ENCODE data around the gene MYCBP2. TPM values are rescaled to one million over a fixed set of nuclear protein-coding genes. Genes with fewer than 3 reads are reported as not detected.
A peak's percentile ranks its signal among the peaks of the same experiment; 100 is the strongest.

Gene MYCBP2
- total RNA-seq, 1 experiment from 2014 or later, result 55.6 TPM

GRCh38 chr13:77345150-77345780, 18.4 kb upstream of the MYCBP2 start:
- H4K20me1 ChIP-seq (ENCODE audit: insufficient read depth), result no peaks in the 10 kb centered on the region
- BruUV-seq (replicated peaks), result no TSS peak
- H3K4me1 ChIP-seq (replicated peaks; ENCODE audit: insufficient read depth), result peaks cover 11% of the 10 kb centered on the region
- no peaks in the 10 kb centered on the region for H3K36me3 ChIP-seq (ENCODE audit: low read depth)
- no peaks in the 10 kb centered on the region for H3K9me2 ChIP-seq (ENCODE audit: insufficient read depth)
- H3K27ac ChIP-seq, result no peak overlapping the region
- H3K9me3 ChIP-seq (ENCODE audit: insufficient read depth, low read depth), result no peaks in the 10 kb centered on the region
- no peaks in the 10 kb centered on the region for H3K79me2 ChIP-seq (ENCODE audit: low read depth)
- peak overlapping the region; percentile 33; the same call in 1 of the 2 replicates for H2AFZ ChIP-seq
- H3K27me3 ChIP-seq (ENCODE audit: insufficient read depth, low read depth), result no peaks in the 10 kb centered on the region
- CTCF ChIA-PET, result no interaction called here
- no peak overlapping the region for H3K4me2 ChIP-seq
- H3F3A ChIP-seq (ENCODE audit: insufficient read depth, low read depth), result no peaks in the 10 kb centered on the region
- peak in 1 of 2 experiments; percentile 36 for DNase-seq
- no peak for TF ChIP-seq EZH2 (IDR thresholded peaks at IDR 0.05; ENCODE audit: low read depth)
- TF ChIP-seq CTCF (conservative IDR thresholded peaks at IDR 0.05), result no peak
- intact Hi-C loops (cut with micrococcal nuclease; ENCODE audit: unreplicated experiment), result no loop called here
- POLR2A ChIA-PET (ENCODE audit: unreplicated experiment), result no interaction called here
- no peak overlapping the region for H3K4me3 ChIP-seq

DNA sequence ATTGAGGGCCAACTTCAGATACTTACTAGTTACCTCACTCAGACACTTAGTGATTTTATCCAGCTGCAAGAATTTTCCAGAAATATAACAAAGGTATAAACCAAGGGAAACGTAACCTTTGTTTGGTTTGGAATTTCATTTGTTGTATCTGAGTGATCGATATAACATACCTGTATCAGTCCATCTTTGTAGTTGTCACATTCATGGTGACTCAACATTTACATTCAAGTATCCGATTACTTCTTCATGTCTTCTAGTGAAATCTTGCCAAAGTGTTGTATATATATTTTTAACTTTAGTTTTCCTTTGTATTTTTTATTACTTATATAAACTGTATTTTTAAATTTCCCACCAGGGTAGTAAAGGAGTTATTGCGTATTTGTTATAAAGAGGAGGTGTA, 16.9 kb upstream of the MYCBP2 start:
- no peak for DNase-seq
- BruUV-seq (replicated peaks), result no TSS peak
- H2AFZ ChIP-seq, result no peak overlapping the region; the same call in 1 of the 2 replicates
- H3K4me3 ChIP-seq, result no peak overlapping the region
- peaks cover 11% of the 10 kb centered on the region for H3K4me1 ChIP-seq (replicated peaks; ENCODE audit: insufficient read depth)
- no peaks in the 10 kb centered on the region for H3K79me2 ChIP-seq (ENCODE audit: low read depth)
- H4K20me1 ChIP-seq (ENCODE audit: insufficient read depth), result no peaks in the 10 kb centered on the region
- no peaks in the 10 kb centered on the region for H3F3A ChIP-seq (ENCODE audit: insufficient read depth, low read depth)
- H3K9me2 ChIP-seq (ENCODE audit: insufficient read depth), result no peaks in the 10 kb centered on the region
- H3K36me3 ChIP-seq (ENCODE audit: low read depth), result no peaks in the 10 kb centered on the region
- no peak overlapping the region for H3K4me2 ChIP-seq
- POLR2A ChIA-PET (ENCODE audit: unreplicated experiment), result interaction anchor here (0.5 kb wide), 1 partner anchor 38 kb away, joined by 3 read pairs; no protein-coding TSS in a partner anchor
- intact Hi-C loops (cut with micrococcal nuclease; ENCODE audit: unreplicated experiment), result no loop called here
- H3K27me3 ChIP-seq (ENCODE audit: insufficient read depth, low read depth), result no peaks in the 10 kb centered on the region
- no peak overlapping the region for H3K27ac ChIP-seq
- no peaks in the 10 kb centered on the region for H3K9me3 ChIP-seq (ENCODE audit: insufficient read depth, low read depth)
- CTCF ChIA-PET, result no interaction called here
- TF ChIP-seq EZH2 (IDR thresholded peaks at IDR 0.05; ENCODE audit: low read depth), result no peak
- no peak for TF ChIP-seq CTCF (conservative IDR thresholded peaks at IDR 0.05)

DNA sequence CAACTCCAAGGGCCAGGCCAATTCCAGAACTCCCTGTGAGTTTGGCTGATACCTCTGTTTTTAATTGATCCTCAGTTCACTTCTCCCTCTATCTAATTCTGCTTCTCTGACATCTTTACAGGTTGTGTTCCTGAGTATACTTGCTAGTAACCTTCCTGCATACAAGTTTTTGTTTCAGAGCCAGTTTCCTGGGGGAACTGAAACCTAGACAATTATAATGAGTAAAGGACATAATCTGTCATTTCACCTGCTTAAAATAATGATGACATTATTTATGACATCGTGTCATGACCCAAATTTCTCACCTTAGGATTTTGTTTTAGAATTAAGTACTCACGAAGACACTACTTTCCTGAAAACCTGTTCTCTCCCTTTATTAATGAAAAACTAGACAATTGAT, 12.5 kb upstream of the MYCBP2 start:
- Histone ChIP-seq H3F3A (ENCODE audit: insufficient read depth, low read depth) (no peaks in the 10 kb centered on the region), H3K4me1 (replicated peaks; ENCODE audit: insufficient read depth) (peaks cover 11% of the 10 kb centered on the region), H3K4me3 (no peak overlapping the region), H3K27ac (no peak overlapping the region), H3K9me3 (ENCODE audit: insufficient read depth, low read depth) (no peaks in the 10 kb centered on the region), H3K9me2 (ENCODE audit: insufficient read depth) (no peaks in the 10 kb centered on the region), H3K36me3 (ENCODE audit: low read depth) (no peaks in the 10 kb centered on the region), H3K27me3 (ENCODE audit: insufficient read depth, low read depth) (no peaks in the 10 kb centered on the region), H3K79me2 (ENCODE audit: low read depth) (no peaks in the 10 kb centered on the region), H4K20me1 (ENCODE audit: insufficient read depth) (no peaks in the 10 kb centered on the region), H3K4me2 (no peak overlapping the region), H2AFZ (no peak overlapping the region)
- no TSS peak for BruUV-seq (replicated peaks)
- intact Hi-C loops (cut with micrococcal nuclease; ENCODE audit: unreplicated experiment), result no loop called here
- no peak for TF ChIP-seq EZH2 (IDR thresholded peaks at IDR 0.05; ENCODE audit: low read depth)
- TF ChIP-seq CTCF (conservative IDR thresholded peaks at IDR 0.05), result no peak
- ChIA-PET POLR2A (ENCODE audit: unreplicated experiment) (no interaction called here), CTCF (no interaction called here)
- DNase-seq, result no peak
